ENCODE data around the gene GPR155.

DNA sequence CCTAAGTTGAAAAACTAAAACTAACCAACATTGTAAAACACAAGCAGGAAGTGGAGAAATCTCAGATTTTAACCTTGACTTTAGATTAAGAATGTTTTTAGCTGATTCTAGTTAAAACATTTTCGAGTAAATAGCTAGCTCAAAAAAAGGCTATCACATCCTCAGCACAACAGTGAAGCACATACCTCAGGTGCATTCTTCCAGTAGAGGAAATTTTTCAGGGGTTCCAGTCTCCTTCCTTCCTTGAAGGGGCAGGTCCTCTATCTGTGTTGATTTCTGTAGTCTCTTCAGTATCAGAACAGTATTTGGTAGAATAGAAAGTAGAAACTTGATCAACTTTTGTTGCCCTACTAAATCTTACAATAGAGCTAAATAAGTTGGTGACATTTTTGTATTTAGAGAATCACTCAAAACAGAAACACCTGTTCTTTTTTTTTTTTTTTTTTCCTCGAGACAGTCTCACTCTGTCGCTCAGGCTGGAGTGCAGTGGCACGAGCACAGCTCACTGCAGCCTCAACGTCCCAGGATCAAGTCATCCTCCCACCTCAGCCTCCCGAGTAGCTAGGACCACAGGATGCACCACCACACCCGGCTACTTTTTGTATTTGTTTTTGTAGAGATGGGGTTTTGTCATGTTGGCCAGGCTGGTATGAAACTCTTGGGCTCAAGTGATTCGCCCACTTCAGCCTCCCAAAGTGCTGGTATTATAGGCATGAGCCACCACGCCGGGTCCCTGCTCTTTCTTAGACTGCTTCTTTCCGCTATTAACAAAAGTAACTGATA, 6.9 kb upstream of the GPR155 start:
- TF ChIP-seq YY1 (IDR thresholded peaks at IDR 0.05; ENCODE audit: insufficient read depth, insufficient read length) (no peak), ZNF274 (IDR thresholded peaks at IDR 0.05; ENCODE audit: low read depth, low read length) (no peak), SUZ12 (IDR thresholded peaks at IDR 0.05; ENCODE audit: extremely low read depth, insufficient read depth, insufficient read length) (no peak)
